Nucleus accumbens (tissue), 56 donors: ENCODE data around the gene TATDN3.
"Not testable (repeated sequence)": the region's sequence is repeated elsewhere in the genome, so short reads cannot be mapped to it uniquely, and the experiment has no call there.

Source experiments
- DNase-seq, 56 donors: peaks; one replicate each; lab custom pipeline; 2025; lab: John Stamatoyannopoulos, UW

The TATDN3 gene

DNA sequence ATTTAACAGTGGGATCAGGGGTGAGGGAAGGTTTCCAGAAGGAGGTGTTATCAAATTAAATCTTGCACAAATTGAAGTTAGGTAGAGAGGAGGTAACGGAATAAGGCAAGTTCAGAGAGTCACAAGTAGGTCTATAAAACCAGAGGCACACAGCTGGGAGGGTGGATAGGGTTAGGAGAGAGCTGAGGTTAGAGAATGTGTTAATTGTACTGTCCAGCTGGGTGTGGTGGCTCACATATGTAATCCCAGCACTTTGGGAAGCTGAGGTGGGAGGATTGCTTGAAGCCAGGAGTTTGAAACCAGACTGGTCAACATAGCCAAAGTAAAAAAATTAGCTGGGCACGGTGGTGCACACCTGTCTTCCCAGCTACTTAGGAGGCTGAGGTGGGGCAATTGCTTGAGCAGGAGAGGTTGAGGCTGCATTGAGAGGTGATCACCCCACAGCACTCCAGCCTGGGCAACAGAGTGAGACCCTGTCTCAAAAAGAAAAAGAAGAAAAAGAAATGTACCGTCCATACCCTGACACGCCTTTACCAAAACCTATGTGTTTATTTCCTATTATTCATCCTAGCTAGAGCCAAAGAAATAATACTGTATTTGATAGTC lies 35.6 kb downstream of the TATDN3 start:
- no peak for DNase-seq

DNA sequence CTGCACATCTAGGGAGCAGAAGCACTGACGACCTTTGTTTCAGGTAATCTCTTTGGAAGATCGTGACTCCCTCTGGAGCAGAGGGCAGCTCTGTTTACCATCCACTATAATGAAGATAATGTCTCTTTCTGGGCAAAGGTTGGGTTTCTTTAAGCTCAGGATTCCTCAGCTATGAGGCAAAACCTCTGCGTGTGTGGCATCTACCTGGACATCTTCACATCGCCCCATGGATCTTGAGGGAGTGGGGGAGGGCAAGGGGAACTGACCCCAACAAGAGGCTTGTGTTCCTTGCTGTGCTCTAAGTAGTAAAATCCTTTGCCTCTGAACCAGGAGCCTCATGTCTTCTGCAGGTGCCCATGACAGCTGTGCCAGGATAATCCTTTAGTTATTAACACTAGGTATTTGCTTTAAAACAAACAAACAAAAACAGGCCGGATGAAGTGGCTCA lies 36.2 kb downstream of the TATDN3 start:
- no peak for DNase-seq

DNA sequence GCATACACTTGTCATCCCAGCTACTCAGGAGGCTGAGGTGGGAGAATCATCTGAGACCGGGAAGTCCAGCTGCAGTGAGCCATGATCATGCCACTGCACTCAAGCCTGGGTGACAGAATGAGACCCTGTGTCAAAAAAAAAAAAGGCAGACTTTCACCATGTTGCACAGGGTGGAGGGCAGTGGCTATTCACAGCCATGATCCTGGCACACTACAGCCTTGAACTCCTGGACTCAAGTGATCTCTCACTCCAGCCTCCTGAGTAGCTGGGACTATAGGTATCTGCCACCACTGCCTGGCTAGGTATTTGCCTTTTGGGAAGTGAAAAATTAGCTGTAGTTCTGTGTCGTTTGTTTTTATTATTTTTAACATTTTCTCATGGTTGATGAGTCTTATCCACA lies 36.7 kb downstream of the TATDN3 start:
- DNase-seq, result no peak

- peak in 3 of 56 donors; percentile 2 to 5 (median 3) for DNase-seq
These were observed 41.8 kb downstream of the TATDN3 start for GRCh38 chr1:212833211-212834207.

- no peak for DNase-seq
These were observed 46.5 kb downstream of the TATDN3 start for GRCh38 chr1:212838145-212838544.

GRCh38 chr1:212844521-212844920 lies 52.8 kb downstream of the TATDN3 start:
- not testable (repeated sequence) for DNase-seq

DNA sequence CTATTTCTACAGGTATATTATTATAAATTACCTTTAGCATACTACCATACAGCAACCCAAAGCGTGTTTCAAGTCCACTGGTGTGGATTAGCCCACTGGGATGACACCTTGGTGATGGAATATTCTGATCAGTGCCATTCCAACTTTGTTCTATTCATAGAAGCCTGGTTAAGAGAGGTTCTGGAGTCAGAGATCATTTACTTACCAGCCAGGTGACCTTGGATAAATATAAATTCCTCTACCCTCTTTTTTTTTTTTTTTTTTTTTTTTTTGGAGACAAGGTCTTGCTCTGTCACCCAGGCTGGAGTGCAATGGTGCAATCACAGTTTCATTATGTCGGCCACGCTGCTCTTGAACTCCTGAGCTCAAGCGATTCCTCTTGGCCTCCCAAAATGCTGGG lies 55.9 kb downstream of the TATDN3 start, which contains the start of gene SPATA45:
SPATA45 (minus strand) TSS at position 101 of the 400 bp plus-strand sequence. CDS start 11,500 bp downstream, outside the sequence.
- DNase-seq, result no peak

GRCh38 chr1:212852105-212852688 lies 60.5 kb downstream of the TATDN3 start:
- no peak for DNase-seq

GRCh38 chr1:212853658-212854057 lies 62.0 kb downstream of the TATDN3 start:
- DNase-seq, result no peak

DNA sequence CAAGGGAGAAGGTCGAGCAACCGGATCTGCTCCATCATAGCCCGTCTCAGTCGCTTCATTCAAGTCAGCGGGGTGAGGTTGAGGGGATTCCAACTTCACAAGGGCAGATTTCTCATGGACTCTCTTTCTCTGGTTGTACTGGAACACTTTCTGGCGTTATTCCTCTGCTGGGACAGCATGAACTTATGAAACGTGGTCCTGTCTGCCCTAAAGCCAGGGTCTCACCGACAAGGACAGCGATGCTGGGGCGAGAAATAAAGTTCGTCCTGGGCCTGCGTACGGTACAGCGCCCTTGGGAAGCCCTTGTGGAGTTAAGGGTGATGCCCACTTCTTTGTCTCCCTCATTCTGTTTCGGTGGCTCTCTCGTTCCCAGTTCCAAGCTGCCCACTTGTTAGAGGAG lies 65.1 kb downstream of the TATDN3 start:
- no peak for DNase-seq

DNA sequence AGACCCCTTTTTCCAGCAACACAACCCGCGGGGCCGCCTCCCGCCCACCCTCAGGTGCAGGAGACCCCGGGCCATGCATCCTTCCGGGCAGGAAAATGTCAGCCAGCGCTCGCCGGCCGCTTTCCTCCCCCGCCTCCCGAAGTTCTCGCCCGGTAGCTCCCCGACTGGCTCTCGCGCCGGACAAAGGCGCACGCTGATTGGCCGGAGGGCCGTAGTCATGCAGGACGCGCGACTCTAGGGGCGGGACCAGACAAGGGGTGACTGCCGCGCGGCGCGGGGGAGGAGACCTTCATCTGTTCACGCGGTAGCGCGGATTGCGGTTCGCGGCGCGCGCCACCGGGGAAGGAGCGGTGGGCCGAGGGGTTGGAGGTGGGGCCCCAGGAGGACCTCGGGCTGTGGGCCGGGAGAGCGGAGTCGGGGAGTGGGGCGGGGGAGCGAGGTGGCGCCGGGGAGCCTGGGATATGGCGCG lies 66.3 kb downstream of the TATDN3 start, which contains the start of gene FLVCR1:
FLVCR1 (plus strand) TSS at position 284 of the 469 bp plus-strand sequence; CDS start at position 462, 178 bp downstream.
- DNase-seq, result peak; percentile 38 to 98 (median 93)

DNA sequence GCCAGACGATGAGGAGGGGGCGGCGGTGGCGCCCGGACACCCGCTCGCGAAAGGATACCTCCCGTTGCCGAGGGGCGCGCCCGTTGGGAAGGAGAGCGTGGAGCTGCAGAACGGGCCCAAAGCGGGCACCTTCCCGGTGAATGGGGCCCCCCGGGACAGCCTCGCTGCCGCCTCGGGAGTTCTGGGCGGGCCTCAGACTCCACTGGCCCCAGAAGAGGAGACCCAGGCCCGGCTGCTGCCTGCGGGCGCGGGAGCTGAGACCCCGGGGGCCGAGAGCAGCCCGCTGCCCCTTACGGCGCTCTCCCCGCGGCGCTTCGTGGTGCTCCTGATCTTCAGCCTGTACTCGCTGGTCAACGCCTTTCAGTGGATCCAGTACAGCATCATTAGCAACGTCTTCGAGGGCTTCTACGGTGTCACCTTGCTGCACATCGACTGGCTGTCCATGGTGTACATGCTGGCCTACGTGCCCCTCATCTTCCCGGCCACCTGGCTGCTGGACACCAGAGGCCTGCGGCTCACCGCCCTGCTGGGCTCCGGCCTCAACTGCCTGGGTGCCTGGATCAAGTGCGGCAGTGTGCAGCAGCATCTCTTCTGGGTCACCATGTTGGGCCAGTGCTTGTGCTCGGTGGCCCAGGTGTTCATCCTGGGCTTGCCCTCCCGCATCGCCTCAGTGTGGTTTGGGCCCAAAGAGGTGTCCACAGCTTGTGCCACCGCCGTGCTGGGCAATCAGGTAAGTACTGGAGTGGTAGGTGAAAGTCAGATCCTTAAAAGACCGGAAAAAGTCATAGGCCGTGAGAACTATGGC lies 67.0 kb downstream of the TATDN3 start:
- peak in 38 of 56 donors; percentile 6 to 63 (median 42) for DNase-seq

- DNase-seq, result no peak
These were observed 69.3 kb downstream of the TATDN3 start for GRCh38 chr1:212860713-212861581.

GRCh38 chr1:212862111-212862690 lies 70.5 kb downstream of the TATDN3 start:
- no peak for DNase-seq

DNA sequence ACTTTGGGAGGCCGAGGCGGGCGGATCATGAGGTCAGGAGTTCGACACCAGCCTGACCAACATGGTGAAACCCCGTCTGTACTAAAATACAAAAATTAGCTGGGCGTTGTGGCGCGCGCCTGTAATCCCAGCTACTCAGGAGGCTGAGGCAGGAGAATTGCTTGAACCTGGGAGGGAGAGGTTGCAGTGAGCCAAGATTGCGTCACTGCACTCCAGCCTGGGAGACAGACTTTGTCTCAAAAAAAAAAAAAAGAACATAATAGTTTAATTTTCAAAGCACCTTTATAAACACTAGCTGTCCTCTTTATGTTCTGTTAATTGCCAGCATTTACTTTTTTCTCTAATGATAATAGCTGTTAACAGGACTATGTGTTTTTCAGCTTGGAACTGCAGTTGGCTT lies 71.7 kb downstream of the TATDN3 start:
- not testable (repeated sequence) for DNase-seq

GRCh38 chr1:212864201-212864600 lies 72.5 kb downstream of the TATDN3 start:
- peak in 3 of 56 donors; percentile 0 to 7 (median 2) for DNase-seq
